ENCODE data around the gene TXNL4B.

GRCh38 chr16:72120026-72120425 is 26.6 kb upstream of the TXNL4B start:
- TF ChIP-seq CTCF (IDR thresholded peaks at IDR 0.05), result no peak
- no peak for TF ChIP-seq POLR2A (IDR thresholded peaks at IDR 0.05)

All from ovary (tissue), 3 donors.